Endodermal cell (in vitro differentiated cells): ENCODE measurements around the gene CKAP2. TPM values are rescaled to one million over a fixed set of nuclear protein-coding genes. Genes with fewer than 3 reads are reported as not detected.

ENCODE experiments used
- DNase-seq: peaks from one replicate; pipeline ENCODE4 v3.0.0-alpha.2; 2017
- H3K27ac ChIP-seq: 2 replicates; pipeline ENCODE4 v1.5.1; 2013; ENCODE audit warnings: mild to moderate bottlenecking, low read depth, low read length, moderate library complexity
- H3K27me3 ChIP-seq: 2 replicates; pipeline ENCODE4 v1.6.1; 2013; ENCODE audit warnings: mild to moderate bottlenecking, low read length, moderate library complexity; ENCODE audit not compliant: insufficient read depth, control insufficient read depth, poor library complexity, severe bottlenecking
- H3K36me3 ChIP-seq: 2 replicates; pipeline ENCODE4 v1.7.0; 2013; ENCODE audit warnings: mild to moderate bottlenecking, low read length, moderate library complexity; ENCODE audit not compliant: control insufficient read depth, insufficient read depth
- H3K4me1 ChIP-seq: one replicate; pipeline ENCODE4 v1.7.0; 2013; ENCODE audit warnings: low read length; ENCODE audit not compliant: control insufficient read depth, insufficient read depth
- H3K4me3 ChIP-seq: 2 replicates; pipeline ENCODE4 v1.5.1; 2013; ENCODE audit warnings: mild to moderate bottlenecking, low read length, moderate library complexity
- H3K9ac ChIP-seq: 2 replicates; pipeline ENCODE4 v1.6.1; 2013; ENCODE audit warnings: mild to moderate bottlenecking, low read length, moderate library complexity; ENCODE audit not compliant: poor library complexity, severe bottlenecking; ENCODE audit errors: extremely low read depth
- H3K9me3 ChIP-seq: 2 replicates; pipeline ENCODE4 v1.6.1; 2013; ENCODE audit warnings: mild to moderate bottlenecking, low read length, moderate library complexity; ENCODE audit not compliant: control insufficient read depth
- H3K27ac Mint-ChIP-seq: 2 replicates; pipeline ENCODE4 v1.8.0; 2020; ENCODE audit warnings: mixed read lengths
- H3K27me3 Mint-ChIP-seq: 2 replicates; pipeline ENCODE4 v1.8.0; 2021; ENCODE audit warnings: mild to moderate bottlenecking, mixed read lengths; ENCODE audit not compliant: insufficient read depth
- H3K36me3 Mint-ChIP-seq: 2 replicates; pipeline ENCODE4 v1.8.0; 2020; ENCODE audit warnings: low read depth, mixed read lengths
- H3K4me1 Mint-ChIP-seq: 2 replicates; pipeline ENCODE4 v1.8.0; 2020; ENCODE audit warnings: mixed read lengths
- H3K4me3 Mint-ChIP-seq: 2 replicates; pipeline ENCODE4 v1.8.0; 2020; ENCODE audit warnings: mild to moderate bottlenecking, moderate library complexity, mixed read lengths
- H3K9me3 Mint-ChIP-seq: 2 replicates; pipeline ENCODE4 v1.8.0; 2020; ENCODE audit warnings: mild to moderate bottlenecking, mixed read lengths
- CTCF ChIP-seq: fragments of 200-600 bp; sonication (generic); conservative IDR thresholded peaks from 2 replicates; pipeline ENCODE4 v1.5.0; 2021; ENCODE audit warnings: antibody characterized with exemption, mild to moderate bottlenecking
- WGBS, 2 experiments: methylation state at CpG; one replicate each; pipeline versions ENCODE4 v1.1.5 to v1.1.7; 2013; ENCODE audit warnings: missing lambda C conversion rate in 2 of 2, mixed read lengths in 1 of 2; ENCODE audit not compliant: insufficient coverage in 1 of 2, insufficient read length in 1 of 2; 5-methylcytosine and 5-hydroxymethylcytosine counted together
- total RNA-seq, 2 donors: library from RNA; stranded (reverse); fragmentation: NEBNext Ultra II Directional in 1 of 2; extraction: Animal tissue kit (Norgen Biotek cat#: 25700) in 1 of 2; gene quantifications; 2 replicates in 1 of 2; 3 replicates in 1 of 2; pipeline ENCODE4 v1.2.1, GENCODE V29; 2021

Gene CKAP2
- total RNA-seq, 2 donors from 2014 or later, result 67.6 to 98.5 TPM

GRCh38 chr13:52432456-52432855, 22.8 kb upstream of the CKAP2 start:
- no peak overlapping the region for H3K27ac Mint-ChIP-seq
- Histone ChIP-seq H3K4me1 (peaks cover 2% of the 10 kb centered on the region), H3K4me3 (no peak overlapping the region), H3K9me3 (no peaks in the 10 kb centered on the region), H3K27ac (no peak overlapping the region), H3K27me3 (no peaks in the 10 kb centered on the region), H3K36me3 (peaks cover 69% of the 10 kb centered on the region), H3K9ac (no peak overlapping the region)
- no peak overlapping the region for H3K4me3 Mint-ChIP-seq
- H3K9me3 Mint-ChIP-seq, result no peaks in the 10 kb centered on the region
- no peak for DNase-seq
- H3K27me3 Mint-ChIP-seq, result no peaks in the 10 kb centered on the region
- TF ChIP-seq CTCF, result no peak
- H3K4me1 Mint-ChIP-seq, result peaks cover 11% of the 10 kb centered on the region
- peaks cover 66% of the 10 kb centered on the region for H3K36me3 Mint-ChIP-seq
- WGBS, 2 experiments, result 93% methylated on average over 2 of the region's 2 CpGs

- peaks cover 19% of the 10 kb centered on the region for H3K36me3 Mint-ChIP-seq
- no peak for TF ChIP-seq CTCF
- 100% methylated on average over 1 of the region's 1 CpG; no CpG with 5 or more reads in 1 of the 2 experiments for WGBS, 2 experiments
- no peak for DNase-seq
- H3K9ac ChIP-seq, result no peak overlapping the region
- H3K4me3 Mint-ChIP-seq, result no peak overlapping the region
- H3K27ac ChIP-seq, result no peak overlapping the region
- no peaks in the 10 kb centered on the region for H3K9me3 ChIP-seq
- peaks cover 14% of the 10 kb centered on the region for H3K4me1 Mint-ChIP-seq
- H3K4me3 ChIP-seq, result no peak overlapping the region
- peaks cover 38% of the 10 kb centered on the region for H3K36me3 ChIP-seq
- H3K27me3 ChIP-seq, result no peaks in the 10 kb centered on the region
- no peak overlapping the region for H3K27ac Mint-ChIP-seq
- no peaks in the 10 kb centered on the region for H3K4me1 ChIP-seq
- H3K27me3 Mint-ChIP-seq, result no peaks in the 10 kb centered on the region
- no peaks in the 10 kb centered on the region for H3K9me3 Mint-ChIP-seq
Measured at GRCh38 chr13:52446265-52446664, 9.0 kb upstream of the CKAP2 start.

GRCh38 chr13:52447354-52447753, 7.9 kb upstream of the CKAP2 start:
- no peak for DNase-seq
- Mint-ChIP-seq H3K36me3 (peaks cover 14% of the 10 kb centered on the region), H3K9me3 (no peaks in the 10 kb centered on the region), H3K27me3 (no peaks in the 10 kb centered on the region), H3K4me1 (peaks cover 14% of the 10 kb centered on the region), H3K4me3 (no peak overlapping the region), H3K27ac (no peak overlapping the region)
- Histone ChIP-seq H3K4me3 (no peak overlapping the region), H3K27me3 (no peaks in the 10 kb centered on the region), H3K9ac (no peak overlapping the region), H3K9me3 (no peaks in the 10 kb centered on the region), H3K27ac (no peak overlapping the region), H3K4me1 (no peaks in the 10 kb centered on the region), H3K36me3 (peaks cover 28% of the 10 kb centered on the region)
- WGBS, 2 experiments, result 96 to 100% methylated on average over 2 of the region's 2 CpGs
- TF ChIP-seq CTCF, result no peak
